KMS-11 (cell line): ENCODE data around the gene PHF21A.

ENCODE experiments used
- H2AFZ ChIP-seq: fragments of 200-600 bp; sonication (generic); 2 replicates; pipeline ENCODE4 v1.6.1; 2016; ENCODE audit warnings: antibody characterized with exemption, mixed run types, low read depth
- H3K27ac ChIP-seq: fragments of 200-600 bp; sonication (generic); 2 replicates; pipeline ENCODE4 v1.6.1; 2016; ENCODE audit warnings: mild to moderate bottlenecking, mixed run types
- H3K27me3 ChIP-seq: fragments of 200-600 bp; sonication (generic); 2 replicates; pipeline ENCODE4 v1.6.1; 2017; ENCODE audit warnings: mild to moderate bottlenecking, low read depth, mixed run types, moderate library complexity; ENCODE audit not compliant: insufficient read depth
- H3K36me3 ChIP-seq: fragments of 200-600 bp; sonication (generic); 2 replicates; pipeline ENCODE4 v1.6.1; 2017; ENCODE audit warnings: mild to moderate bottlenecking, mixed run types; ENCODE audit not compliant: insufficient read depth
- H3K4me1 ChIP-seq: fragments of 200-600 bp; sonication (generic); 2 replicates; pipeline ENCODE4 v1.6.1; 2016; ENCODE audit warnings: mild to moderate bottlenecking, low read depth, mixed run types; ENCODE audit not compliant: poor library complexity, severe bottlenecking
- H3K4me2 ChIP-seq: fragments of 200-600 bp; sonication (generic); 2 replicates; pipeline ENCODE4 v1.7.0; 2016; ENCODE audit warnings: mild to moderate bottlenecking, mixed run types
- H3K4me3 ChIP-seq: fragments of 200-600 bp; sonication (generic); IDR thresholded peaks from 2 replicates; pipeline ENCODE4 v1.6.1; 2017; ENCODE audit warnings: low read depth, low read length, mixed read lengths; ENCODE audit not compliant: insufficient read depth
- H3K79me2 ChIP-seq: fragments of 200-600 bp; sonication (generic); 2 replicates; pipeline ENCODE4 v1.6.1; 2016; ENCODE audit warnings: low read depth, mixed run types; ENCODE audit not compliant: insufficient read depth
- H3K9ac ChIP-seq: fragments of 200-600 bp; sonication (generic); 2 replicates; pipeline ENCODE4 v1.6.1; 2016; ENCODE audit warnings: mild to moderate bottlenecking, mixed run types
- H4K20me1 ChIP-seq: fragments of 200-600 bp; sonication (generic); 2 replicates; pipeline ENCODE4 v1.6.1; 2016; ENCODE audit warnings: mild to moderate bottlenecking, mixed run types; ENCODE audit not compliant: insufficient read depth
- CTCF ChIP-seq: fragments of 200-600 bp; sonication (generic); conservative IDR thresholded peaks from 2 replicates; pipeline ENCODE4 v1.6.1; 2017; ENCODE audit warnings: low read depth, mild to moderate bottlenecking, antibody characterized with exemption, low read length, moderate library complexity, mixed read lengths

The PHF21A gene

GRCh38 chr11:46050662-46051061 is 70.6 kb downstream of the PHF21A start:
- H3K9ac ChIP-seq: no peak overlapping the region

GRCh38 chr11:46050003-46050461 is 71.2 kb downstream of the PHF21A start:
- H3K9ac ChIP-seq: no peak overlapping the region
- H3K27me3 ChIP-seq: no peaks in the 10 kb centered on the region
- no peaks in the 10 kb centered on the region for H3K36me3 ChIP-seq
- H3K4me1 ChIP-seq: no peaks in the 10 kb centered on the region
- TF ChIP-seq CTCF: no peak
- H3K79me2 ChIP-seq: no peaks in the 10 kb centered on the region
- no peaks in the 10 kb centered on the region for H4K20me1 ChIP-seq
- H3K4me3 ChIP-seq: no peak overlapping the region
- no peak overlapping the region for H2AFZ ChIP-seq
- no peak overlapping the region for H3K27ac ChIP-seq
- no peak overlapping the region for H3K4me2 ChIP-seq

More at GRCh38 chr11:46050662-46051061, 70.6 kb downstream of the PHF21A start:
- Histone ChIP-seq H3K79me2 (no peaks in the 10 kb centered on the region), H2AFZ (no peak overlapping the region), H3K4me2 (no peak overlapping the region), H3K4me1 (no peaks in the 10 kb centered on the region), H3K27ac (no peak overlapping the region), H3K4me3 (no peak overlapping the region), H4K20me1 (no peaks in the 10 kb centered on the region), H3K27me3 (no peaks in the 10 kb centered on the region), H3K36me3 (no peaks in the 10 kb centered on the region)
- no peak for TF ChIP-seq CTCF

GRCh38 chr11:46049325-46049897 is 71.8 kb downstream of the PHF21A start:
- Histone ChIP-seq H3K27me3 (no peaks in the 10 kb centered on the region), H3K4me2 (no peak overlapping the region), H3K79me2 (no peaks in the 10 kb centered on the region), H3K9ac (no peak overlapping the region), H3K4me1 (no peaks in the 10 kb centered on the region), H2AFZ (no peak overlapping the region), H3K27ac (no peak overlapping the region), H4K20me1 (no peaks in the 10 kb centered on the region), H3K4me3 (no peak overlapping the region), H3K36me3 (no peaks in the 10 kb centered on the region)
- no peak for TF ChIP-seq CTCF

- Histone ChIP-seq H4K20me1 (no peaks in the 10 kb centered on the region), H3K27ac (no peak overlapping the region), H3K4me1 (no peaks in the 10 kb centered on the region), H2AFZ (no peak overlapping the region), H3K4me3 (no peak overlapping the region), H3K36me3 (no peaks in the 10 kb centered on the region), H3K79me2 (no peaks in the 10 kb centered on the region), H3K27me3 (no peaks in the 10 kb centered on the region), H3K4me2 (no peak overlapping the region), H3K9ac (no peak overlapping the region)
- no peak for TF ChIP-seq CTCF
Measured at GRCh38 chr11:46048198-46048597, 73.1 kb downstream of the PHF21A start.
